Chondrocyte (in vitro differentiated cells): ENCODE results near the gene PIKFYVE. TPM values are rescaled to one million over a fixed set of nuclear protein-coding genes. Genes with fewer than 3 reads are reported as not detected.
"Not testable (repeated sequence)": the region's sequence is repeated elsewhere in the genome, so short reads cannot be mapped to it uniquely, and the experiment has no call there.

Experiments
- DNase-seq: peaks from one replicate; pipeline ENCODE4 v3.0.0; 2021; ENCODE audit warnings: mixed read lengths, low spot score
- H3K27ac Mint-ChIP-seq: one replicate; pipeline ENCODE4 v1.8.0; 2021; ENCODE audit warnings: mild to moderate bottlenecking, moderate library complexity, mixed read lengths; ENCODE audit not compliant: unreplicated experiment
- H3K27me3 Mint-ChIP-seq: 2 replicates; pipeline ENCODE4 v1.8.0; 2021; ENCODE audit warnings: low read depth, mixed read lengths
- H3K36me3 Mint-ChIP-seq: 2 replicates; pipeline ENCODE4 v1.8.0; 2021; ENCODE audit warnings: low read depth, mixed read lengths
- H3K4me1 Mint-ChIP-seq: 2 replicates; pipeline ENCODE4 v1.8.0; 2021; ENCODE audit warnings: low read depth, mild to moderate bottlenecking, mixed read lengths
- H3K4me3 Mint-ChIP-seq: one replicate; pipeline ENCODE4 v1.8.0; 2021; ENCODE audit warnings: mild to moderate bottlenecking, moderate library complexity, mixed read lengths; ENCODE audit not compliant: unreplicated experiment
- H3K9me3 Mint-ChIP-seq: 2 replicates; pipeline ENCODE4 v1.8.0; 2021; ENCODE audit warnings: low read depth, mixed read lengths
- CTCF ChIP-seq: fragments of 200-600 bp; sonication (generic); IDR thresholded peaks from 2 replicates; pipeline ENCODE4 v1.5.0; 2021; ENCODE audit warnings: antibody characterized with exemption, mild to moderate bottlenecking, moderate library complexity
- long read RNA-seq: library from polyadenylated mRNA; stranded (forward); transcript quantifications from one replicate; pipeline ENCODE4 v2.0.0, GENCODE V29; 2021
- total RNA-seq: library from RNA; stranded (reverse); gene quantifications from 3 replicates; pipeline ENCODE4 v1.2.1, GENCODE V29; 2021

Gene PIKFYVE, protein sequence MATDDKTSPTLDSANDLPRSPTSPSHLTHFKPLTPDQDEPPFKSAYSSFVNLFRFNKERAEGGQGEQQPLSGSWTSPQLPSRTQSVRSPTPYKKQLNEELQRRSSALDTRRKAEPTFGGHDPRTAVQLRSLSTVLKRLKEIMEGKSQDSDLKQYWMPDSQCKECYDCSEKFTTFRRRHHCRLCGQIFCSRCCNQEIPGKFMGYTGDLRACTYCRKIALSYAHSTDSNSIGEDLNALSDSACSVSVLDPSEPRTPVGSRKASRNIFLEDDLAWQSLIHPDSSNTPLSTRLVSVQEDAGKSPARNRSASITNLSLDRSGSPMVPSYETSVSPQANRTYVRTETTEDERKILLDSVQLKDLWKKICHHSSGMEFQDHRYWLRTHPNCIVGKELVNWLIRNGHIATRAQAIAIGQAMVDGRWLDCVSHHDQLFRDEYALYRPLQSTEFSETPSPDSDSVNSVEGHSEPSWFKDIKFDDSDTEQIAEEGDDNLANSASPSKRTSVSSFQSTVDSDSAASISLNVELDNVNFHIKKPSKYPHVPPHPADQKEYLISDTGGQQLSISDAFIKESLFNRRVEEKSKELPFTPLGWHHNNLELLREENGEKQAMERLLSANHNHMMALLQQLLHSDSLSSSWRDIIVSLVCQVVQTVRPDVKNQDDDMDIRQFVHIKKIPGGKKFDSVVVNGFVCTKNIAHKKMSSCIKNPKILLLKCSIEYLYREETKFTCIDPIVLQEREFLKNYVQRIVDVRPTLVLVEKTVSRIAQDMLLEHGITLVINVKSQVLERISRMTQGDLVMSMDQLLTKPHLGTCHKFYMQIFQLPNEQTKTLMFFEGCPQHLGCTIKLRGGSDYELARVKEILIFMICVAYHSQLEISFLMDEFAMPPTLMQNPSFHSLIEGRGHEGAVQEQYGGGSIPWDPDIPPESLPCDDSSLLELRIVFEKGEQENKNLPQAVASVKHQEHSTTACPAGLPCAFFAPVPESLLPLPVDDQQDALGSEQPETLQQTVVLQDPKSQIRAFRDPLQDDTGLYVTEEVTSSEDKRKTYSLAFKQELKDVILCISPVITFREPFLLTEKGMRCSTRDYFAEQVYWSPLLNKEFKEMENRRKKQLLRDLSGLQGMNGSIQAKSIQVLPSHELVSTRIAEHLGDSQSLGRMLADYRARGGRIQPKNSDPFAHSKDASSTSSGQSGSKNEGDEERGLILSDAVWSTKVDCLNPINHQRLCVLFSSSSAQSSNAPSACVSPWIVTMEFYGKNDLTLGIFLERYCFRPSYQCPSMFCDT (N-terminal part only)
- 24.7 to 29.3 TPM (median 28.3 TPM) in 3 replicates for total RNA-seq
- long read RNA-seq, partial matches to known transcripts, result 3 of 6 reads
- long read RNA-seq, other reads (novel, unspliced or antisense), result 3 of 6 reads

- peaks cover 4% of the 10 kb centered on the region for H3K9me3 Mint-ChIP-seq
- DNase-seq, result peak; percentile 96
- peaks cover 2% of the 10 kb centered on the region for H3K36me3 Mint-ChIP-seq
- peak; percentile 43 for TF ChIP-seq CTCF
- peak within 1 kb of the TSS; percentile 89 for H3K4me3 Mint-ChIP-seq
- H3K4me1 Mint-ChIP-seq, result peaks cover 33% of the 10 kb centered on the region
- no peaks in the 10 kb centered on the region for H3K27me3 Mint-ChIP-seq
- H3K27ac Mint-ChIP-seq, result peak within 1 kb of the TSS; percentile 99
Observed at GRCh38 chr2:208265801-208266552, at the start of gene PIKFYVE. TSS of gene PIKFYVE (plus strand) at chr2:208266255. CDS start at chr2:208271520, 5,265 bp downstream.

GRCh38 chr2:208221873-208222272 lies 44.2 kb upstream of the PIKFYVE start:
- not testable (repeated sequence) for H3K4me1 Mint-ChIP-seq, DNase-seq, H3K9me3 Mint-ChIP-seq, H3K27ac Mint-ChIP-seq, H3K4me3 Mint-ChIP-seq, H3K27me3 Mint-ChIP-seq, H3K36me3 Mint-ChIP-seq

DNA sequence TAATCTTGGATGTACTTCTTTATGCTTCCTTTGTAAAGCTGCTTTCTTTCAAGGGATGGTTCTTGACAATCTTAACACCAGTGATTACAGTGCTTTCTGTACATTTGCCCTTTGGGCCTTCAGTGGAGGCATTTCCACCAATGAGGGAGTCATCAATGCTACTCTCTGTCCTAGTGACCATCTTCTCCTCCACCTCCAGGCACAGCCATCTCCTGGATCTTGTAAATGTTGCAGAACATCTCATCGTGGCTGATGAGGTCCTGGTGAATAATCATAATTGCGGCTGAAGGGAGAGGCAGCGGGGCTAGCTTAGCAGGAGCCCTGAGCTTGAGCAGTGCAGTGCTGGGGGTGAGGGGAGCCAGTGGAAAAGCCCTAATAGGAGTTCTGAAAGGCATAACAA lies 43.7 kb upstream of the PIKFYVE start:
- Mint-ChIP-seq H3K36me3 (no peaks in the 10 kb centered on the region), H3K4me1 (no peaks in the 10 kb centered on the region), H3K4me3 (no peak overlapping the region), H3K27ac (no peak overlapping the region), H3K9me3 (no peaks in the 10 kb centered on the region), H3K27me3 (peaks cover 7% of the 10 kb centered on the region)
- DNase-seq, result no peak
- no peak for TF ChIP-seq CTCF

DNA sequence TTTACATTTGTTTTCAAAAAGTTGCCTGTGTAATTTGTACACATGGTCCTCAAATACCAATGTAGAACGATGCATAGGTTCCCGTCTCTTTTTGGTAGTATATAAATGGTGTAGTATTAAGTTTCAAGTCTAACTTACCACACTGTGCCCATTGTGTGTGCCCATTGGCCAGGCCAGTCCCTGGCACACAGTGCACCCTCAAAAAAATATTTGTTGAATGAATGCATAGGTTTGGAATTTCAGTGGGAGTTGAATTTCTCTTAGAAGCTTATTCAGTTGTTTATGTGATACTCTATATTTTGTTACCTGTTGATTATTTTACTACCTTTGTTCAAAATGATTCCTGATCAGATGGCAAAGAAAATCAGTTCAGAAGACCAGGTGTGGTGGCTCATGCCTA lies 41.3 kb upstream of the PIKFYVE start:
- no peaks in the 10 kb centered on the region for H3K9me3 Mint-ChIP-seq
- TF ChIP-seq CTCF, result no peak
- no peak overlapping the region for H3K27ac Mint-ChIP-seq
- no peaks in the 10 kb centered on the region for H3K36me3 Mint-ChIP-seq
- no peaks in the 10 kb centered on the region for H3K4me1 Mint-ChIP-seq
- DNase-seq, result no peak
- H3K4me3 Mint-ChIP-seq, result no peak overlapping the region
- peaks cover 3% of the 10 kb centered on the region for H3K27me3 Mint-ChIP-seq

GRCh38 chr2:208227581-208228232 lies 38.3 kb upstream of the PIKFYVE start:
- Mint-ChIP-seq H3K36me3 (no peaks in the 10 kb centered on the region), H3K4me1 (no peaks in the 10 kb centered on the region), H3K27ac (no peak overlapping the region), H3K9me3 (peaks cover 12% of the 10 kb centered on the region), H3K27me3 (no peaks in the 10 kb centered on the region), H3K4me3 (no peak overlapping the region)
- TF ChIP-seq CTCF, result no peak
- DNase-seq, result no peak
